HepG2 (cell line): ENCODE results near the gene TMEM129. TPM values are rescaled to one million over a fixed set of nuclear protein-coding genes. Genes with fewer than 3 reads are reported as not detected.

Source experiments
- ARHGAP35 ChIP-seq: sonication (generic); formaldehyde crosslinking; IDR thresholded peaks from 2 replicates; pipeline ENCODE4 v1.9.0; 2022; ENCODE audit warnings: mild to moderate bottlenecking, inconsistent platforms, moderate library complexity, missing genetic modification reagents, borderline replicate concordance
- E2F2 ChIP-seq: sonication (generic); formaldehyde crosslinking; IDR thresholded peaks from 2 replicates; pipeline ENCODE4 v1.4.0; 2020; ENCODE audit warnings: missing genetic modification reagents, borderline replicate concordance
- GMEB2 ChIP-seq: IDR thresholded peaks from 2 replicates; pipeline ENCODE4 v1.6.1; 2016; ENCODE audit warnings: missing biosample characterization, missing genetic modification reagents, low read depth
- HIVEP1 ChIP-seq: sonication (generic); formaldehyde crosslinking; IDR thresholded peaks from 2 replicates; pipeline ENCODE4 v1.4.0; 2020; ENCODE audit warnings: mild to moderate bottlenecking, missing genetic modification reagents
- HNF4A ChIP-seq: sonication (generic); formaldehyde crosslinking; IDR thresholded peaks from 2 replicates; pipeline ENCODE4 v1.4.0; 2020; ENCODE audit warnings: missing genetic modification reagents
- MLXIP ChIP-seq: sonication (generic); formaldehyde crosslinking; IDR thresholded peaks from 2 replicates; pipeline ENCODE4 v1.9.0; 2021; ENCODE audit warnings: missing genetic modification reagents, borderline replicate concordance
- NFE2L1 ChIP-seq: sonication (generic); formaldehyde crosslinking; IDR thresholded peaks from 2 replicates; pipeline ENCODE4 v1.4.0; 2020; ENCODE audit warnings: missing genetic modification reagents, mild to moderate bottlenecking, borderline replicate concordance
- TAF1 ChIP-seq: sonication (generic); formaldehyde crosslinking; IDR thresholded peaks from 2 replicates; pipeline ENCODE4 v1.4.0; 2020; ENCODE audit warnings: missing genetic modification reagents
- THAP7 ChIP-seq: sonication (generic); formaldehyde crosslinking; IDR thresholded peaks from 2 replicates; pipeline ENCODE4 v1.8.1; 2023; ENCODE audit warnings: mild to moderate bottlenecking, missing genetic modification reagents
- YEATS4 ChIP-seq: sonication (generic); formaldehyde crosslinking; IDR thresholded peaks from 2 replicates; pipeline ENCODE4 v1.4.0; 2020; ENCODE audit warnings: missing genetic modification reagents, borderline replicate concordance
- ZC3H4 ChIP-seq: sonication (generic); formaldehyde crosslinking; IDR thresholded peaks from 2 replicates; pipeline ENCODE4 v1.4.0; 2020; ENCODE audit warnings: missing genetic modification reagents, borderline replicate concordance
- ZIK1 ChIP-seq: sonication (generic); formaldehyde crosslinking; IDR thresholded peaks from 2 replicates; pipeline ENCODE4 v1.5.0; 2020; ENCODE audit warnings: mild to moderate bottlenecking, low read depth, missing genetic modification reagents, borderline replicate concordance
- ZMYM4 ChIP-seq: sonication (generic); formaldehyde crosslinking; IDR thresholded peaks from 2 replicates; pipeline ENCODE4 v1.8.1; 2023; ENCODE audit warnings: mild to moderate bottlenecking, missing genetic modification reagents
- ZNF101 ChIP-seq: sonication (generic); formaldehyde crosslinking; IDR thresholded peaks from 2 replicates; pipeline ENCODE4 v1.4.0; 2020; ENCODE audit warnings: mild to moderate bottlenecking, low read depth, missing genetic modification reagents, borderline replicate concordance
- ZNF446 ChIP-seq: sonication (generic); formaldehyde crosslinking; IDR thresholded peaks from 2 replicates; pipeline ENCODE4 v1.5.0; 2020; ENCODE audit warnings: mild to moderate bottlenecking, missing genetic modification reagents
- ZNF496 ChIP-seq: sonication (generic); formaldehyde crosslinking; IDR thresholded peaks from 2 replicates; pipeline ENCODE4 v1.8.1; 2023; ENCODE audit warnings: mild to moderate bottlenecking, moderate library complexity, missing genetic modification reagents; ENCODE audit not compliant: insufficient replicate concordance
- ZNF558 ChIP-seq: sonication (generic); formaldehyde crosslinking; IDR thresholded peaks from 2 replicates; pipeline ENCODE4 v1.9.0; 2022; ENCODE audit warnings: mild to moderate bottlenecking, missing genetic modification reagents, borderline replicate concordance
- ZNF563 ChIP-seq: sonication (generic); formaldehyde crosslinking; IDR thresholded peaks from 2 replicates; pipeline ENCODE4 v1.8.0; 2022; ENCODE audit warnings: mild to moderate bottlenecking, moderate library complexity, missing genetic modification reagents
- ZNF605 ChIP-seq: sonication (generic); formaldehyde crosslinking; IDR thresholded peaks from 2 replicates; pipeline ENCODE4 v1.8.0; 2022; ENCODE audit warnings: mild to moderate bottlenecking, missing genetic modification reagents
- ZNF747 ChIP-seq: sonication (generic); formaldehyde crosslinking; IDR thresholded peaks from 2 replicates; pipeline ENCODE4 v1.8.1; 2023; ENCODE audit warnings: missing genetic modification reagents, mild to moderate bottlenecking, borderline replicate concordance
- ZNF839 ChIP-seq: sonication (generic); formaldehyde crosslinking; IDR thresholded peaks from 2 replicates; pipeline ENCODE4 v1.4.0; 2020; ENCODE audit warnings: missing genetic modification reagents, mild to moderate bottlenecking, borderline replicate concordance
- ZNF883 ChIP-seq: sonication (generic); formaldehyde crosslinking; IDR thresholded peaks from 2 replicates; pipeline ENCODE4 v1.5.1; 2020; ENCODE audit warnings: mild to moderate bottlenecking, missing genetic modification reagents; ENCODE audit errors: not compliant biosample characterization
- polyA plus RNA-seq, 8 experiments: library from polyadenylated mRNA; depleted of rRNA in 3 of 8; stranded (reverse) in 7 of 8; unstranded in 1 of 8; fragments of >200 nt; fragmentation: Illumina TruSeq in 4 of 8; extraction: Trizol in 4 of 8; gene quantifications; 2 replicates each; pipeline versions ENCODE4 v1.2.1 to v1.2.3, GENCODE V29; 2011 to 2016; ENCODE audit warnings: low read depth in 4 of 8, missing spikeins in 1 of 8, mixed read lengths in 1 of 8; ENCODE audit not compliant: insufficient read depth in 1 of 8
- total RNA-seq, 5 experiments: library from RNA; depleted of rRNA; stranded (reverse); fragments of >200 nt; fragmentation: Illumina TruSeq; extraction: Trizol; gene quantifications; 2 replicates each; pipeline ENCODE4 v1.2.3, GENCODE V29; 2016; ENCODE audit warnings: low read depth in 1 of 5

Gene TMEM129
- total and polyA plus RNA-seq, 2 of the 13 experiments (the other 11 are each of a cell fraction or from before 2014, with no cell fraction given): 19.0 to 25.8 TPM

- TF ChIP-seq THAP7 (CRISPR knock-in tag): no peak
- TF ChIP-seq ZNF839 (CRISPR knock-in tag): 0 out of 2 replicates have a peak, but pooled peaks have one; percentile 8
- TF ChIP-seq ZIK1 (CRISPR knock-in tag): no peak
- TF ChIP-seq HNF4A (CRISPR knock-in tag): peak; percentile 23; the same call in 1 of the 2 replicates
- no peak for TF ChIP-seq ZNF446
- 0 out of 2 replicates have a peak, but pooled peaks have one; percentile 14 for TF ChIP-seq NFE2L1
- TF ChIP-seq ZNF558 (CRISPR knock-in tag): peak; percentile 65; the same call in 1 of the 2 replicates
- no peak for TF ChIP-seq ZMYM4 (CRISPR knock-in tag)
- peak; percentile 16; the same call in 1 of the 2 replicates for TF ChIP-seq ZNF747
- peak; percentile 9; the same call in 1 of the 2 replicates for TF ChIP-seq ZNF101
- 0 out of 2 replicates have a peak, but pooled peaks have one; percentile 5 for TF ChIP-seq ZNF605 (CRISPR knock-in tag)
- TF ChIP-seq TAF1 (CRISPR knock-in tag): 0 out of 2 replicates have a peak, but pooled peaks have one; percentile 1
- no peak for TF ChIP-seq MLXIP (CRISPR knock-in tag)
- no peak for TF ChIP-seq GMEB2 (CRISPR knock-in tag)
- no peak for TF ChIP-seq ARHGAP35
- TF ChIP-seq HIVEP1: peak; percentile 31; the same call in 1 of the 2 replicates
- no peak for TF ChIP-seq ZC3H4 (CRISPR knock-in tag)
- TF ChIP-seq ZNF883 (CRISPR knock-in tag): no peak
- no peak for TF ChIP-seq ZNF496 (CRISPR knock-in tag)
- peak; percentile 3; the same call in 1 of the 2 replicates for TF ChIP-seq YEATS4 (CRISPR knock-in tag)
- 0 out of 2 replicates have a peak, but pooled peaks have one; percentile 25 for TF ChIP-seq ZNF563 (CRISPR knock-in tag)
- TF ChIP-seq E2F2: peak; percentile 27; the same call in 1 of the 2 replicates
Observed at GRCh38 chr4:1751155-1751918, 30.2 kb upstream of the TMEM129 start (continued).
